Colon (tissue), 2 donors: Measurements from ENCODE around the gene TMEM238.
A peak's percentile ranks its signal among the peaks of the same experiment; 100 is the strongest.
"Not testable (repeated sequence)": the region's sequence is repeated elsewhere in the genome, so short reads cannot be mapped to it uniquely, and the experiment has no call there.

Experiments used
- FAIRE-seq: peaks from 2 replicates; lab custom pipeline; 2012; peaks lifted over from hg19 to GRCh38; lab: Jason Lieb, UNC
- donor health status: control.
- donor health status: control.

The TMEM238 gene

DNA sequence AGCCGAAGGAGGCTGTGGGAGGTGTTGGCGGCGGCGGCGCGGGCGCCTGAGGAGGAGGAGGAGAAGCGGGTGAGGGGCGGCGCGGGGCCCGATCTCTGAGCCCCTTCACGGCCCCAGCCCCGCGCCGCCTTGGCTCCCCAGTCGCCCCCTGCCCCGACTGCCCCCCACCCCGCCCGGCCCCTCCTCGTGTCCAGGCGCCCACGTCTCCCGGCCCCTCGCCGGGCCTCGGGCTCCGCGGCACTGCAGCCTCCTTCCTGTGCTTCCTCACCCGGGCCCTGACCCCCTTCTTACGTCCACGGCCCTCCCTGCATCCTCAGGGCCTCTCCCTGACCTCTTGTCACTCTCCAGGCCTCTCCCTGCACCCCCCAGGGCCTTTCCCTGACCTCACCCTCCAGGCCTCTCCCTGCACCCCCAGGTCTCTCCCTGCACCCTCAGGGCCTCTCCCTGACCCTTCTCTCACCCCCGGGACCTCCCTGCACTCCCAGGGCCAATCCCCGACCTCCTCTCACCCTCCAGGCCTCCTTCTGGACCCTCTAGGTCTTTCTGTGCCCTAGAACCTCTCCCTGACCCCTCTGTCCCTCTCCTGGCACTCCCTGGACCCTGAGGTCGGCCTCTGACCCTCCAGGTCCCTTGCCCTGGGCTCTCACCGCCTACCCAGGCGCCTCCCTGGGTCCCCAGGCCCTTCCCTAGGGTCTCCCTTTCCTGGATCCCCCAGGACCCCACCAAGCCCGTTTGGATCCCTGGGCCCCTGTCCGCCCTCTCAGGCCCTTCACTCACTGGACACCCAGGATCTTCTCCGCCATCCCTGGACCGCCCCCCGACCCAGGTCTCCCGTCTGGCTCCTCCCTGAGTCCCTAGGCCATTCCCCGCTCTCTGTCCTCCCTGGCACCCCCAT is 44.0 kb downstream of the TMEM238 start:
- no peak for FAIRE-seq

DNA sequence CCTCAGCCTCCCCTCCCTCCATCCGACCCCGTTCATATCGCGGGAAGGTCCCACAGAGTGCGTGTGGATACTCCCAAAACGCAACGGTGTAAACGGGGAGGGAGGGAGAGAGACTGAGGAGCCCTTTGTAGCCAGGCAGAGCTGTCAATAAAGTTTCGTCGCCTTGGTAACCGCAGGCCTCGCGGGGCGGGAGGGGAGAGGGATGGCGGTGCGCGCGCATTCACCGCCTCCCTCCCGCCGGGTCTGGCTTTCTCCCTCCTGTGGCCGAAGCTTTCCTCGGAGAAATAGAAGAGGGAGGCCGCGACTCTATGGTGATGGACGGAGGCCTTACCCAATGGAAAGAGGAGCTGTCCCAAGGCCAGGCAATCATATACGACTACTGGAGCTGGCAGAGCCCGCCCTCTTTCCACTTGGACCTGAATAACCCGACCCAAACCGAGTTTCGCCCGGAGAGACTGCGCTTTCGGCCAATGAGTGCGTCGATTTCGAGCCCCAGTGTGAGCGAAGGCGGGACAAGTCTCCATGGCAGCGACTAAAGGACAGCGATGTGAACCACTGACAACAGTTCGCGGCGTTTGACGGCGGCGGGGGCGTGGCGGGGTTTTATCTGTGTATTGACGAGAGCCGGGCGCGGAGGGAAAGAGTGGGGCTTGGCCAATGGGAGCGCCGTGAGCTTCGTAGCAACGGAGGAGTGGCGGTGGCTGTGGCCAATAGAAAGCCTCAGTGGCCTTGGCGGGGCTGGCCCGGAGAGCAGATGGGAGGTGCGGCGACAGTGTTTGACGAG is 44.8 kb downstream of the TMEM238 start, which contains the start of gene KMT5C:
TSS of gene KMT5C (plus strand) at position 772 of the 784 bp plus-strand sequence. CDS start 2,061 bp downstream, outside the sequence.
- FAIRE-seq, result peak; percentile 98

DNA sequence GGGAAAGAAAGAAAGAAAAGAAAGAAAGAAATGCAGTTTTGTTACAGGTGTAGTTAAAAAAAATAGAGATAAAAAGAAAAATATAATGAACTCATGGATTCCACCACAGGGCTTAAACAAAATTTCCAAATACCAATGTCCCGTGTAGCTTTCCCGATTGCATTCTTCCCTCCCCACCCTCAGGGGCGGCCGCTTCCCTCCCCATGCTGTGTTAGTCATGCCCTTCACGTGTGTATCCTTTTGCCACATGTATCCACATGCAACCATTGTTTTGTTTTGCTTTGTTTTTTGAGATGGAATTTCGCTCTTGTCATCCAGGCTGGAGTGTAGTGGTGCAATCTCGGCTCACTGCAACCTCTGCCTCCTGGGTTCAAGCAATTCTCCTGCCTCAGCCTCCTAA is 48.0 kb downstream of the TMEM238 start:
- no peak for FAIRE-seq

DNA sequence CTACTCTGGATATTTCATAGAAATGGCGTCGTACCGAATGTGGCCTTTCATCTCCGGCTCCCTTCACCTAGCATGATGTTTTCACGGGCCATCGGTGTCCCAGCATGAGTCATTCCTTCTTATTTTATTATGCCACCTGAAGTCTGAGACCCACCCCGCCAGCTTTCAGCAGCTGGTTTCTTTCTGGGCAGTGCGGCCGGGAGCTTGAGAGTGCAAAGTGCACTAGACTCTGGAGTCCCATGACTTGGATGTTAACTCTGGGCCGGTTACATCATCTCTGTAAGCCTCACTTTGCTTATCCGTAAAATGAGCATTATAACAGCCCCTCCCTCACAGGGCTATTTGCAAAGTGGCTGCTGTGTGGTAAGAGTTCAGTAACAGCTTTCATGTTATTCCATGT is 50.2 kb downstream of the TMEM238 start:
- no peak for FAIRE-seq

DNA sequence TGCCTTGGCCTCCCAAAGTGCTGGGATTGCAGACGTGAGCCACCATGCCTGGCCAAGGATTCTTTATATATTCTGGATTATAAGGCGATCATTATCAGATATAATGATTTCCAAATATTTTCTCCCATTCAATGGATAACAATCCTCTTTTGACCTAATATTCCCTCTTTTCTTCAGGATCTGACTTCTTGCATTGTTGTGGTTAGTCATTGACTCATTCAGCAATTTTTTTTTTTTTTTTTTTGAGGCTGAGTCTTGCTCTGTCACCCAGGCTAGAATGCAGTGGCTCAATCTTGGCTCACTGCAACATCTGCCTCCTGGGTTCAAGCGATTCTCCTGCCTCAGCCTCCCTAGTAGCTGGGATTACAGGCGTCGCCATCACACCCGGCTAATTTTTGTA is 54.3 kb downstream of the TMEM238 start:
- FAIRE-seq, result not testable (repeated sequence)
